SK-N-SH (cell line): ENCODE results near the gene ITGA1. TPM values are rescaled to one million over a fixed set of nuclear protein-coding genes. Genes with fewer than 3 reads are reported as not detected.

Experiments used
- CTCF ChIA-PET: fragments of 300-600, 350-600 bp; formaldehyde crosslinking; extraction: SDS; loops from one replicate; lab custom pipeline; 2021; lab: Yijun Ruan, JAX
- POLR2A ChIA-PET: fragments of 350-600 bp; sonication (Branson Sonifier 250); formaldehyde crosslinking; extraction: SDS; loops from one replicate; lab custom pipeline; 2020; ENCODE audit warnings: antibody characterized with exemption, inconsistent platforms; lab: Yijun Ruan, JAX
- DNase-seq: peaks from one replicate; pipeline ENCODE4 v3.0.0; 2012
- H2AFZ ChIP-seq: fragments of 200-600 bp; sonication (generic); 2 replicates; pipeline ENCODE4 v1.8.1; 2016; ENCODE audit warnings: antibody characterized with exemption, mild to moderate bottlenecking, low read depth
- H3F3A ChIP-seq: fragments of 200-600 bp; sonication (generic); replicated peaks from 2 replicates; pipeline ENCODE3; 2016; ENCODE audit warnings: antibody characterized with exemption, mild to moderate bottlenecking; ENCODE audit not compliant: insufficient read depth
- H3K27ac ChIP-seq, 2 experiments: fragments of 200-500 bp in 1 of 2; fragments of 200-600 bp in 1 of 2; sonication (Bioruptor generic) in 1 of 2; sonication (generic), shearing (Covaris generic) in 1 of 2; 2 replicates each; pipeline versions ENCODE4 v1.5.1 to v1.6.1; 2014 to 2016; ENCODE audit warnings: low read depth in 2 of 2, inconsistent platforms in 1 of 2, low read length in 1 of 2, mild to moderate bottlenecking in 1 of 2, mixed read lengths in 1 of 2
- H3K27me3 ChIP-seq: fragments of 200-600 bp; sonication (generic), shearing (Covaris generic); 2 replicates; pipeline ENCODE4 v1.6.1; 2016; ENCODE audit warnings: mixed run types; ENCODE audit not compliant: insufficient read depth
- H3K36me3 ChIP-seq, 2 experiments: fragments of 200-500 bp in 1 of 2; fragments of 200-600 bp in 1 of 2; sonication (Bioruptor generic) in 1 of 2; sonication (generic) in 1 of 2; replicated peaks in 1 of 2; 2 replicates each; pipeline versions ENCODE3 to v1.5.1; 2014 to 2016; ENCODE audit warnings: low read length in 1 of 2, mild to moderate bottlenecking in 1 of 2; ENCODE audit not compliant: insufficient read depth in 2 of 2, control insufficient read depth in 1 of 2
- H3K4me1 ChIP-seq, 2 experiments: fragments of 200-500 bp in 1 of 2; fragments of 200-600 bp in 1 of 2; sonication (Bioruptor generic) in 1 of 2; sonication (generic), shearing (Covaris generic) in 1 of 2; 2 replicates each; pipeline versions ENCODE4 v1.5.1 to v1.6.1; 2014 to 2016; ENCODE audit warnings: low read depth in 1 of 2, low read length in 1 of 2, mixed run types in 1 of 2; ENCODE audit not compliant: insufficient read depth in 2 of 2, control insufficient read depth in 1 of 2
- H3K4me2 ChIP-seq: fragments of 200-600 bp; sonication (generic), shearing (Covaris generic); 2 replicates; pipeline ENCODE4 v1.6.1; 2017; ENCODE audit warnings: mixed run types
- H3K4me3 ChIP-seq, 2 experiments: fragments of 200-500 bp in 1 of 2; fragments of 200-600 bp in 1 of 2; sonication (Bioruptor generic) in 1 of 2; sonication (generic), shearing (Covaris generic) in 1 of 2; 2 replicates each; pipeline versions ENCODE4 v1.5.1 to v1.8.1; 2014 to 2016; ENCODE audit warnings: low read depth in 2 of 2, inconsistent platforms in 1 of 2, low read length in 1 of 2, mild to moderate bottlenecking in 1 of 2, mixed read lengths in 1 of 2, moderate library complexity in 1 of 2
- H3K79me2 ChIP-seq: fragments of 200-600 bp; sonication (generic); 2 replicates; pipeline ENCODE4 v1.8.1; 2017; ENCODE audit warnings: mild to moderate bottlenecking; ENCODE audit not compliant: insufficient read depth
- H3K9ac ChIP-seq: fragments of 200-600 bp; sonication (generic); 2 replicates; pipeline ENCODE4 v1.6.1; 2017; ENCODE audit warnings: mixed run types
- H3K9me2 ChIP-seq: fragments of 200-600 bp; sonication (generic); 2 replicates; pipeline ENCODE4 v1.6.1; 2017; ENCODE audit warnings: mixed run types
- H3K9me3 ChIP-seq: fragments of 200-600 bp; sonication (generic); 2 replicates; pipeline ENCODE4 v1.6.1; 2017; ENCODE audit warnings: mixed run types, mild to moderate bottlenecking, moderate library complexity
- H4K20me1 ChIP-seq: fragments of 200-600 bp; sonication (generic); 2 replicates; pipeline ENCODE4 v1.6.1; 2017; ENCODE audit warnings: mild to moderate bottlenecking, mixed run types; ENCODE audit not compliant: insufficient read depth
- CHD2 ChIP-seq: fragments of 150-350 bp; IDR thresholded peaks from 2 replicates; pipeline ENCODE4 v1.6.1; 2018; ENCODE audit warnings: low read length; ENCODE audit not compliant: partially characterized antibody
- ELF1 ChIP-seq: IDR thresholded peaks from 2 replicates; pipeline ENCODE4 v1.4.0; 2012
- FOSL2 ChIP-seq: IDR thresholded peaks from 2 replicates; pipeline ENCODE4 v1.4.0; 2012; ENCODE audit warnings: low read depth, mild to moderate bottlenecking, moderate library complexity, borderline replicate concordance
- GABPA ChIP-seq: IDR thresholded peaks from 2 replicates; pipeline ENCODE4 v1.4.0; 2012; ENCODE audit warnings: low read depth, mild to moderate bottlenecking
- GATA2 ChIP-seq: sonication (generic); formaldehyde crosslinking; IDR thresholded peaks from 2 replicates; pipeline ENCODE4 v1.5.0; 2020; ENCODE audit warnings: mild to moderate bottlenecking, missing genetic modification reagents
- JUND ChIP-seq: IDR thresholded peaks from 2 replicates; pipeline ENCODE4 v1.4.0; 2012
- NFIC ChIP-seq: IDR thresholded peaks from 2 replicates; pipeline ENCODE4 v1.4.0; 2012; ENCODE audit warnings: borderline replicate concordance
- NRF1 ChIP-seq: IDR thresholded peaks from 2 replicates; pipeline ENCODE4 v1.6.1; 2012; ENCODE audit warnings: low read depth, mild to moderate bottlenecking, low read length
- POLR2AphosphoS5 ChIP-seq: IDR thresholded peaks from 2 replicates; pipeline ENCODE4 v1.6.1; 2012; ENCODE audit warnings: low read depth, low read length
- RAD21 ChIP-seq: IDR thresholded peaks from 2 replicates; pipeline ENCODE4 v1.6.1; 2012; ENCODE audit warnings: mild to moderate bottlenecking, low read length
- SIN3A ChIP-seq: IDR thresholded peaks from 2 replicates; pipeline ENCODE4 v1.6.1; 2012; ENCODE audit warnings: low read depth, mild to moderate bottlenecking, low read length, moderate library complexity, borderline replicate concordance
- SMC3 ChIP-seq: IDR thresholded peaks from 2 replicates; pipeline ENCODE4 v1.6.1; 2012; ENCODE audit warnings: low read depth, low read length, improper control_type of control experiment
- TCF12 ChIP-seq: IDR thresholded peaks from 2 replicates; pipeline ENCODE4 v1.4.0; 2012
- TEAD4 ChIP-seq: IDR thresholded peaks from 2 replicates; pipeline ENCODE4 v1.4.0; 2012; ENCODE audit warnings: mild to moderate bottlenecking, borderline replicate concordance; ENCODE audit not compliant: insufficient read depth
- WGBS: methylation state at CpG from one replicate; pipeline ENCODE4 v1.1.6; 2017; ENCODE audit warnings: low lambda C conversion rate; 5-methylcytosine and 5-hydroxymethylcytosine counted together
- polyA plus RNA-seq, 3 experiments: library from polyadenylated mRNA; depleted of rRNA; stranded (reverse); fragments of >200 nt; gene quantifications; 2 replicates each; pipeline ENCODE4 v1.2.3, GENCODE V29; 2012
- TF ChIP-seq, protein P1 (sequence below): fragments of 150-350 bp; IDR thresholded peaks from 2 replicates; pipeline ENCODE4 v1.6.1; 2017; ENCODE audit warnings: antibody characterized with exemption, low read length, low read depth, borderline replicate concordance
- TF ChIP-seq, protein P2 (sequence below): IDR thresholded peaks from 2 replicates; pipeline ENCODE4 v1.4.0; 2012; ENCODE audit warnings: low read depth
- TF ChIP-seq, protein P3 (sequence below): IDR thresholded peaks from 2 replicates; pipeline ENCODE4; 2012
- TF ChIP-seq, protein P4 (sequence below): fragments of 200-600 bp; sonication (generic); IDR thresholded peaks from 2 replicates; pipeline ENCODE4 v1.6.1; 2017; ENCODE audit warnings: antibody characterized with exemption, mild to moderate bottlenecking, moderate library complexity
- TF ChIP-seq, protein P5 (sequence below): fragments of 150-350 bp; IDR thresholded peaks from 2 replicates; pipeline ENCODE4 v1.6.1; 2016; ENCODE audit warnings: mild to moderate bottlenecking, low read depth, low read length

The ITGA1 gene
- polyA plus RNA-seq, 1 of the 3 experiments (the other 2 are of a cell fraction) = 7.7 TPM

DNA sequence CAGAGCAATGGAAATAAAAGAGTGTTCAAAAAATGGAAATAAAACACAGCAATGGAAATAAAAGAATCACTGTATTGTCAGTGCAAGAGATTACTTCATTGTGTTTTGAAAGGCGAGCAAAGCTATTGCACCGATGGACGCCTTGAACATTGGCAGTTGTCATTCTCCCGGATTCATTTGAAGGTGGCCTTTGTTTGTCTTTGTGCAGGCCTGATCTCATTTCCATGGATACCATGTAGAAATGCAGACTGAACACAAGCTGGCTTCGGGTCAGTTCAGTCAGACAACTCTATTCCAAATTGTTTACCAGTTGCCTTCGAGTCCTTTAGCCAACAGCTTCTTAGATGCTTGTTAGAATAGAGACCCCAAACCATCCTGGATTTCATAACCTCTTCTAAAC, 209.7 kb downstream of the ITGA1 start:
- no peak for DNase-seq
- Histone ChIP-seq H3K9me2 (no peaks in the 10 kb centered on the region), H4K20me1 (peaks cover 19% of the 10 kb centered on the region), H3K4me1 (peaks cover 0 to 38% of the 10 kb centered on the region in 2 experiments; a peak in 1 of 4 replicates), H3F3A (peaks cover 70% of the 10 kb centered on the region), H3K36me3 (peaks cover 5 to 67% of the 10 kb centered on the region in 2 experiments), H3K27ac (peak overlapping the region in 1 of 2 experiments; percentile 75; a peak in 2 of 4 replicates), H2AFZ (no peak overlapping the region), H3K9ac (no peak overlapping the region), H3K9me3 (no peaks in the 10 kb centered on the region), H3K27me3 (no peaks in the 10 kb centered on the region), H3K4me2 (peak overlapping the region; percentile 74), H3K79me2 (peaks cover 100% of the 10 kb centered on the region), H3K4me3 (no peak overlapping the region)
- ChIA-PET CTCF (interaction anchor here (1.4 kb wide), 1 partner anchor 43 kb away, joined by 3 read pairs; no protein-coding TSS in a partner anchor), POLR2A (interaction anchor here (0.6 kb wide), 1 partner anchor 155 kb away, joined by 3 read pairs; no protein-coding TSS in a partner anchor)
- WGBS = 81% methylated on average over 6 of the region's 6 CpGs
- TF ChIP-seq CHD2 = no peak

DNA sequence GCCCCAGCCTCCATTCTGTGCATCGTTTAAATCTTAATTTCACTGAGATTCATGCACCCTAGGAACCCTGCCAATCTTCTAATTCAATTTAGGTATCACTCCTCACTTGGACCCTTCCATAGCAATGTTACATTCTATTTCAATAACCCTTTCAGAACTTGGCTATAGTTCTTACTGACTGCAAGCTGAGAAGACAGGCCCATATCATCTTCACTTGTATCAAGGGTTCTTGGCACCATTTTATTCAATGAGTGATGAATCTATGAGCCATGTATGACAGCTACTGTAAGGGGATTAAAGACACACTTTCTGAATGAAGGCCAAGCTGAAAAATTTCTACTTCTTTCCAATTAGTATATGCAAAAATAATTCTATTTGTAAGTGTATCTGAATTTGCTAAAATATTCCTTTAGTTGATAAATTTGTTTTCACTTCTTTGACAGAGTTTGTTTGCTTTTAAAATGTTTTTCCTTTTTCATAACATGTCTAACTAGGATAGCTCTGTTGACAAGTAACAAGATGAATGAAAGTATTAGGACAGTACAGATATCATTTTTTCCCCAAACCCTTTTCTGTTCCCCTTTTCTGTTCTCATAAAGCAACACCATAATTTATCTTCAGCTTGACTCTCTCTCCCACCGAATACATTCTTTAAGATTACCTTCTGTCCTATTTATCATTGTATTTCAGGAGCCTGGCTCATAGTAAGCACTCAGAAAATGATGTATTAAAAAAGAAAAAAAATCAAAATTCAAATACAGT, 211.0 kb downstream of the ITGA1 start:
- CTCF ChIA-PET = interaction anchor here (0.5 to 0.9 kb wide), 4 partner anchors 9 to 83 kb away, joined by 3 to 4 read pairs (median 4); no protein-coding TSS in a partner anchor
- Histone ChIP-seq H3K27ac (peak overlapping the region in 1 of 2 experiments; percentile 75; a peak in 2 of 4 replicates), H4K20me1 (peaks cover 12% of the 10 kb centered on the region), H3K9ac (peak overlapping the region; percentile 56), H3K36me3 (peaks cover 4 to 66% of the 10 kb centered on the region in 2 experiments), H3K9me2 (no peaks in the 10 kb centered on the region), H2AFZ (no peak overlapping the region), H3K79me2 (peaks cover 100% of the 10 kb centered on the region), H3K9me3 (no peaks in the 10 kb centered on the region), H3K4me3 (no peak overlapping the region), H3K27me3 (no peaks in the 10 kb centered on the region), H3K4me1 (peaks cover 0 to 38% of the 10 kb centered on the region in 2 experiments; a peak in 2 of 4 replicates), H3K4me2 (peak overlapping the region; percentile 41), H3F3A (peaks cover 76% of the 10 kb centered on the region)
- DNase-seq = no peak
- POLR2A ChIA-PET = no interaction called here
- WGBS = 41% methylated on average over 2 of the region's 2 CpGs
- TF ChIP-seq TCF12 (peak; percentile 19; the same call in 1 of the 2 replicates), NRF1 (no peak), SMC3 (no peak), GATA2 (CRISPR knock-in tag) (no peak), FOSL2 (no peak), JUND (no peak), TEAD4 (no peak), POLR2AphosphoS5 (no peak), CHD2 (no peak), ELF1 (no peak), NFIC (peak; percentile 44; the same call in 1 of the 2 replicates), SIN3A (no peak), GABPA (no peak), RAD21 (no peak)
- TF ChIP-seq, protein P1, sequence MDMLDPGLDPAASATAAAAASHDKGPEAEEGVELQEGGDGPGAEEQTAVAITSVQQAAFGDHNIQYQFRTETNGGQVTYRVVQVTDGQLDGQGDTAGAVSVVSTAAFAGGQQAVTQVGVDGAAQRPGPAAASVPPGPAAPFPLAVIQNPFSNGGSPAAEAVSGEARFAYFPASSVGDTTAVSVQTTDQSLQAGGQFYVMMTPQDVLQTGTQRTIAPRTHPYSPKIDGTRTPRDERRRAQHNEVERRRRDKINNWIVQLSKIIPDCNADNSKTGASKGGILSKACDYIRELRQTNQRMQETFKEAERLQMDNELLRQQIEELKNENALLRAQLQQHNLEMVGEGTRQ = no peak
- TF ChIP-seq, protein P2, sequence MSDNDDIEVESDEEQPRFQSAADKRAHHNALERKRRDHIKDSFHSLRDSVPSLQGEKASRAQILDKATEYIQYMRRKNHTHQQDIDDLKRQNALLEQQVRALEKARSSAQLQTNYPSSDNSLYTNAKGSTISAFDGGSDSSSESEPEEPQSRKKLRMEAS = no peak
- TF ChIP-seq, protein P3, sequence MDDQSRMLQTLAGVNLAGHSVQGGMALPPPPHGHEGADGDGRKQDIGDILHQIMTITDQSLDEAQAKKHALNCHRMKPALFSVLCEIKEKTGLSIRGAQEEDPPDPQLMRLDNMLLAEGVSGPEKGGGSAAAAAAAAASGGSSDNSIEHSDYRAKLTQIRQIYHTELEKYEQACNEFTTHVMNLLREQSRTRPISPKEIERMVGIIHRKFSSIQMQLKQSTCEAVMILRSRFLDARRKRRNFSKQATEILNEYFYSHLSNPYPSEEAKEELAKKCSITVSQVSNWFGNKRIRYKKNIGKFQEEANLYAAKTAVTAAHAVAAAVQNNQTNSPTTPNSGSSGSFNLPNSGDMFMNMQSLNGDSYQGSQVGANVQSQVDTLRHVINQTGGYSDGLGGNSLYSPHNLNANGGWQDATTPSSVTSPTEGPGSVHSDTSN = peak; percentile 69
- TF ChIP-seq, protein P4, sequence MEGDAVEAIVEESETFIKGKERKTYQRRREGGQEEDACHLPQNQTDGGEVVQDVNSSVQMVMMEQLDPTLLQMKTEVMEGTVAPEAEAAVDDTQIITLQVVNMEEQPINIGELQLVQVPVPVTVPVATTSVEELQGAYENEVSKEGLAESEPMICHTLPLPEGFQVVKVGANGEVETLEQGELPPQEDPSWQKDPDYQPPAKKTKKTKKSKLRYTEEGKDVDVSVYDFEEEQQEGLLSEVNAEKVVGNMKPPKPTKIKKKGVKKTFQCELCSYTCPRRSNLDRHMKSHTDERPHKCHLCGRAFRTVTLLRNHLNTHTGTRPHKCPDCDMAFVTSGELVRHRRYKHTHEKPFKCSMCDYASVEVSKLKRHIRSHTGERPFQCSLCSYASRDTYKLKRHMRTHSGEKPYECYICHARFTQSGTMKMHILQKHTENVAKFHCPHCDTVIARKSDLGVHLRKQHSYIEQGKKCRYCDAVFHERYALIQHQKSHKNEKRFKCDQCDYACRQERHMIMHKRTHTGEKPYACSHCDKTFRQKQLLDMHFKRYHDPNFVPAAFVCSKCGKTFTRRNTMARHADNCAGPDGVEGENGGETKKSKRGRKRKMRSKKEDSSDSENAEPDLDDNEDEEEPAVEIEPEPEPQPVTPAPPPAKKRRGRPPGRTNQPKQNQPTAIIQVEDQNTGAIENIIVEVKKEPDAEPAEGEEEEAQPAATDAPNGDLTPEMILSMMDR = no peak
- TF ChIP-seq, protein P5, sequence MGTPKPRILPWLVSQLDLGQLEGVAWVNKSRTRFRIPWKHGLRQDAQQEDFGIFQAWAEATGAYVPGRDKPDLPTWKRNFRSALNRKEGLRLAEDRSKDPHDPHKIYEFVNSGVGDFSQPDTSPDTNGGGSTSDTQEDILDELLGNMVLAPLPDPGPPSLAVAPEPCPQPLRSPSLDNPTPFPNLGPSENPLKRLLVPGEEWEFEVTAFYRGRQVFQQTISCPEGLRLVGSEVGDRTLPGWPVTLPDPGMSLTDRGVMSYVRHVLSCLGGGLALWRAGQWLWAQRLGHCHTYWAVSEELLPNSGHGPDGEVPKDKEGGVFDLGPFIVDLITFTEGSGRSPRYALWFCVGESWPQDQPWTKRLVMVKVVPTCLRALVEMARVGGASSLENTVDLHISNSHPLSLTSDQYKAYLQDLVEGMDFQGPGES = no peak
